GM12801 (cell line): ENCODE measurements around the gene NBPF3.

Source experiments
- CTCF ChIP-seq: IDR thresholded peaks from one replicate; pipeline ENCODE4 v1.5.1; 2011; ENCODE audit warnings: control low read depth; ENCODE audit not compliant: insufficient read length; ENCODE audit errors: extremely low read depth

The NBPF3 gene

DNA sequence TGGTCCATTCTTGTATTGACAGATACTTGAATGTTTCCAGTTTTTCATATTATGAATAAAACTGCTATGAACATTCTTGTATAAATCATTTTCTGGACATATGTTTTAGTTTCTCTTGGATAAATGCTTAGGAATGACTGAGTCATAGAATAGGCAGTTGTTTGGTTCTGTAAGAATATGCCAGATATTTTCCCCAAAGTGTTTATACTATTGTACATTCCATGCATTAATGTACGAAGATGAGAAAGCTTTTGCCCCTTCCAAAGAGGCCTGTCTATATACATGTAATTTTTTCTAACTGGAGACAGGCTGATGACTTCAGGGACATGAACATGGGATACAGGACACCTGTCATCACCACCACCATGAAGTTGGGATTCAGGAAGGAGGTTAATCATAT lies 11.3 kb downstream of the NBPF3 start:
- no peak for TF ChIP-seq CTCF

DNA sequence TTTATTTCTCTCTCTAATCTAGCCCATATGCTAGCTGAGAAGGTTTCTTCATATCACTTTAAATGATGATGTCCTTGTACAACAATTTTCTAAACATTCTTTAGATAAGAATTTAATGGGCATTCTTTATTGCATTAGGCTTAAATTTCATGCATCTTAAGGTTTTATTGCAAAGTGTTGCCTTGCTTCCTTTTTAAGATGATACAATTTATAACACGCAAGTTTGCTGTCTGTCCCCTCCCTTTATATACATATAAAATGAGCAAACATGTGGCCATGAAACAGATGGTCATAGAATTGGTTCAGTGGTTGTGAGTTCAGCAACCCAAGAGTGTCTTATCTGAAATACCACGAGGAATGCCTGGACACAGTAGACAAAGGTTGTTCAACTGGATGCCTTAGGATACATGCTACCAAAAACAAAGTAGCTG lies 12.1 kb downstream of the NBPF3 start:
- no peak for TF ChIP-seq CTCF

DNA sequence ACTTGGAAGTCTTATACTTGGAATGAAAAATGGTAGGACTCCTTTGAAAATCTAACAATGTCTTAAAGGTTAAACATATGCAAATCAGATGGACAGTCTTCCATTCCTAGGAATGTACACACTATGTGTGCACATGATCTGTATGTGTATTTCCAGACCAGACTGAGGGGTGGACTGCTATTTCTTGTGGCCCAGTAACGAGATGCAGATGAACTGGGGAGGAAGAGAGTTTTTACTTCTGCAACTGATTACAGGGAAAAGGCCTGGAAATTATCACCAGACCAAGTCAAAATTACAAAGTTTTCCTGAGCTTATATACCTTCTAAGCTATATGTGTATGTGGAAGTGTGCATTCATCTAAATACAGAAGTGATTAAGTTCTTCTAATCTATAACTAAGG lies 17.7 kb downstream of the NBPF3 start:
- no peak for TF ChIP-seq CTCF

- no peak for TF ChIP-seq CTCF
Observed at GRCh38 chr1:21468599-21468998, 28.7 kb downstream of the NBPF3 start.

DNA sequence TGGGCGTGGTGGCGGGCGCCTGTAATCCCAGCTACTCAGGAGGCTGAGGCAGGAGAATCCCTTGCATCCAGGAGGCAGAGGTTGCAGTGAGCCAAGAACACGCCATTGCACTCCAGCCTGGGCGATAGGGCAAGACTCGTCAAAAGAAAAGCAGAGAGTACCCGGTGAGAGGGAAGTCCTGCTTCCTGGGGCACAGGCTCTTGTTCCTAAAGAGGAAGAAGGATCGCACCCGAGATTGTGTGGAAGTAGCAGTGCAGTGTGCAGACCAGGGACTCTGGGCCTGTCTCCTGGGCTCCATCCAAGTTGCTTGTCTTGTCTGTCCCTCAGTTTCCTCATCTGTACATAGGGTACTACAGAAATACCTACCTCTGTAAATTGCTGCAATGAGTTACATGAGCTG lies 29.6 kb downstream of the NBPF3 start:
- TF ChIP-seq CTCF = no peak

GRCh38 chr1:21472861-21473260 lies 32.9 kb downstream of the NBPF3 start:
- no peak for TF ChIP-seq CTCF

- no peak for TF ChIP-seq CTCF
Observed at GRCh38 chr1:21478356-21478755, 38.4 kb downstream of the NBPF3 start.

DNA sequence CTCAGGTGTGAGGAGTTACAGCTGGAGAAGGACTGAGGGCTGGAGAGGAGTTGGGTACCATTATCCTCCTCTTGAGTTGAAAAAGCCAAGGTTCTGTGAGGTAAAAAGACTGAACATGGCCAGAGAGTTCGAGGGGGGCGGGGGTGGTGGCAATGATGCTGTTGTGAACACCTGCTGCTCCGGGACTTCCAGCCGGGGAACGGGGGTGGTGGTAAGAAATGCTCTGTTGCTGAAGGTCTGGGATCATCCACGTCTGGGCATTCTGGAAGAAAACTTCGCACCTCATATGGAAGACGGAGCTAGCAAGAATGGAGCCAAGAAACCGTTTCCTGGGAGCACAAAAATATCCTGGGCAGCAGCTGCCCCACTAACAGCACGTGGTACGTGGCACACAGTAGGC lies 49.2 kb downstream of the NBPF3 start:
- no peak for TF ChIP-seq CTCF
